HG03558 (cell line): Measurements from ENCODE around the gene DIP2C.
"Not testable (repeated sequence)": the region's sequence is repeated elsewhere in the genome, so short reads cannot be mapped to it uniquely, and the experiment has no call there.

Experiments
- ATAC-seq: cut with Tn5 transposase; IDR thresholded peaks from one replicate; pipeline ENCODE4 v1.9.1; 2021; ENCODE audit warnings: moderate number of reproducible peaks; ENCODE audit not compliant: unreplicated experiment; ENCODE audit errors: extremely low read depth

The DIP2C gene

DNA sequence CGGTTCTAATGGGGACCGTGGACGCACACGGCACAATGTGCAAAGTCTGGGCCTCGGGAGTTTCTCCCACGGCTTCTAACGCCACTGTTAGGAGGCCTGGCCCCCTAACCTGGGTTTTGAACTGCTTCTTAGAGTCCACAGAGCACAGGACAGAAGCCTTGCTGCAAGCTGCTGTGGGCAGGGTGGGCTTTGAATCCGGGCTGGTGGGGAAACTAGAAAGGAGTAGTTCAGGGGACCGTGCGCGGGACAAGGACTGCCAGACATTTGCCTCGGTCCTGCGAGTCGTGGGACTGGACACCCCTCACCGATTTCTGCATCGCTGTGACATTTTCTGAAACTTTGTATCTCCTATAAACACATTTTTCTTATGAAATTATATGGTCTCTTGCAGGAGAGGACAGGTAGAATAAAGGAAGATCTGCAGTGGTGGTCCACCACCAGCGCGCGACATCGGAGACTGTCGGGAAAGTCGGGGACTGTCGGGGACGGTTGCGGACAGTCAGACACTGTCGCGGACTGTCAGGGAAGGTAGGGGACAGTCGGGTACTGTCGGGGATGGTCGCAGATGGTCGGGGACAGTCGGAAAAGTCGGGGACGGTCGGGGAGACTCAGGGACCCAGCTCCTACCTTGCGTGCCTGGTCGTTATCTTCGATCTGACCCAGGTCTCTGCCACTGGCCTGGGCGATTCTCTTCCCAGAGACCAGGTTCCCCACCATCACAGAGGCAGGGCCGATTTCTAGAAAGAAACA lies 332.1 kb downstream of the DIP2C start:
- ATAC-seq: no peak

DNA sequence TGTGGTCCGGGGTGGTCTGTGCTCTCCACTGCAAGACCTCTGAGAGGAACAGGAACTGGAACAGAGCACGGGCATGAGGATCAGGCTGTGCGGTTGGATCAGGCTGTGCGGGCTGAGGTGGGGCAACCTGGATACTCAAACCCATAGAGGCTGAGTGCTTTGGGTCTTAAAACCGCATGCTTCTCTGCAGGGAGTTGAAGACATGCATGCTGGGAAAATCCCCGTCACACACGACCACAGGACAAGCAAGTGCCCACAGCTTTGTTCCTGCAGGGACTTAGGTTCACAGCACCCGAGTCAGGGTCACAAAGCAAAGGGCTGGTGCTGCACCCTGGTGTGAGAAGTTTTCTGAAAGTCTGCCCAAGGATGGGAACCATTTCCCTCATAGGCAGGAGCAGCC lies 333.0 kb downstream of the DIP2C start:
- ATAC-seq: no peak

DNA sequence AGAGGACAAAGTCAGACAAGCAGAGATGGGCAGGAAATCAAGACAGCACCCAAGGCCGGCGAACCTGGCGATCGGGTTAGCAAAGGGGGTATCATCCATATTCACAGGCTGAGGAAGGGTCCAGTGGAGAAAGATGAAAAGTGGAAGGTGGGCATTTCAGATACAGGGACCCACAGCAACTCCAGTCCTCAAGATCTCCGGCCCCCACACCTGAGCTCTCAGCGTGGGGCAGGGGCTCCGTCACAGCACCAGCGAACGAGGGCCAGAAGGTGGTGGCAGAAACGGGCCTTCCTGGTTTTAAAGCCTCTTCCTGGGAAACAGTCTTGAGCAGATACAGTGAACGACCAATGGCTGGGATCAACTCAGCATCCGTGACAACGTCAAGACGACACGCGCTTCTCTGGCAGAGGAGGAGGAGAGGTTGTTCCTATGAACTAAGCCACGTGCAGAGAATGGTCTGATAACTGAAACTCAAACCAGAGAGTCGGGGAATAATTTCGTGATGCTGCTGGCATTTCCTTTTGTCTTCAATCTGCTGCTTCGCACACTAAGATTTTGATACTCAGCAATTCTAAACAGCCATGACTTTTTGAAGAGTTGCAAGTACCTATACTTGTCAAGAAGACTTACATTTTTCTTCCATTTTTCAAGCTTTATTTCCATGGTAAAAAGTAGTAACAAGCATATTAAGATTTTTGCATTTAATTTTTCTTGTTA lies 334.4 kb downstream of the DIP2C start:
- ATAC-seq: no peak

DNA sequence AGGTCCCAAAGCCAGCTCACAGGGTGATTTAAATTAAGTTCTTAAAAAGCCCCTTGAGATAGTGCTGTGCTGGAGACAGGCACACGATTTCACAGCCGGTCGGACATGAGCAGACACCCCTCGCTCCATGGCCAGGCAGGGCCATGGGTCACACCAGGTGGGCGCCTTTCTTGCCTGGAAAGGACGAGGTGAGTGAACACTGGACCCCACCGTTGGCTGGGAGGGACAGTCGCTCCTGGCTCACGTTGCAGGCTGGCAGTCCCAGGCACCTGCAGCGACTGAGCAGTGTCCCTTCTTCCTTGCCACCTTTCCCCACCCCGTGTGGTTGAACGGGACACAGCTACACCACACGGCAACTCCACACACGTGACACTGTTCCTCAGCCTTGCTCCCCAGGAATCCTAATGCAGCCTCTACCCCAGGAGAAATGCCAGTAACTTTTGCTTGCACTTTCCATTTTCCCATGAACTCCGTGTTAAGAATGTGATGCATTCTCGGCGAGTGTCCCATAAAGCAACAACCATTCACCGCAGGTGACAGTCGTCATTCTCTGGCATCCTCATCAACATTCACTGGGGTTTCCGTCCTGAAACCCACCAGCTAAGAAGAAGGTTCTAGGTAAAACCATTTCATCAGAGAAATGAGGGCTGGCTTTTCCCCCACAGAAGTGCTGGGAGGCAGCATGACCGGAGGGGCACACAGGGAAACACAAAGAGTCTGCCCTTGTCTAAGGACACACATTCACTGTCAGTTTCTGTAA lies 336.8 kb downstream of the DIP2C start:
- ATAC-seq: no peak

DNA sequence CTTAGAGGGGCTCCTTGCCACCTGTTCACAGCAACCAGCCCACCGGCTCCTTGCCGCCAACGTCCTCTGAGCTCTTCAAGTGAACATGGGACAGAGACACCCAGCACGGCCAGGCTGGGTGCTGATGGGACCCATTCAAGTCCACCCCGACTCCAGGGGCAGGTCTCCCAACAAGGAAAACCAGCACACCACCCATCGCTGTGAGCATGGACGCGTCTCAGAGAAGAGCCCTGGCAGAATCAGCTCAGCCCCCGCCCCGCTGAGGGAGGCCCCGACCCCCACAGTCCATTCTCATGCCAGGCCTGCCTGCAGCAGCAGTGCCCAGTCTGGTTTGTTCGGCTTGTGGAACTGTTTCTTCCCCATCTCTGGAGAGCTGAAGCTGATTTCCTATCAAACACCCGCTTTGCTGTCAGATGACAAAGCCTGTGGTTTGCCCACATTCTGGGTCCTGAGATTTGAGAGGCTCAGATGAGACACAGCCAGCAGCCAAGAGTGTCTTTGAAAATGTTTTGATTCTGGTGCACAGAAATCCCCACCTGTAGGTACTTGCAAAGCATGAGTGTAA lies 337.6 kb downstream of the DIP2C start:
- no peak for ATAC-seq

DNA sequence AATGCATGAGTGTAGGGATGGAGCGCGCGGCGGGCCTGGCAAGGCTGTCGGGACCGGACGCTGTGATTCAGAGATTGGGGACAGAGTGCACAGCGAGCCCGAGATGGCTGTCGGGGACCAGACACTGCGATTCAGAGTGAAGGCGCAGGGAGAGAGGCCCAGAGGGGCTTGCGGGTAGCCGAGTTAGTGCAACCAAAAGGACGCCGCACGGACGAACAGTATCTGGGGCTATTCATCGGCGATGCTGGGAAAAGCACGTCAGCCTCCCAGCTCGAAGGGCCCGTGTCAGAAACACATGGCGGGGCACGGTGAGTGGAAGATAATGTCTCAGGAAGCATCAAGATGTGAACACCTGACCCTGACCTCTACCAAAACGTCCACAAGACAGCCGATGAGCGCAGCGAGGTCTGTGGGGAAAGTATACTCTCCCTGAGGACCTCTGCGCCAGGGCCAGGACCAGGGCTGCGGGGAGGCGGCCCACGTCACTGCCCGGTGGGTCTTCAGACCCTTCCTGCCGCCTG lies 338.4 kb downstream of the DIP2C start:
- no peak for ATAC-seq

DNA sequence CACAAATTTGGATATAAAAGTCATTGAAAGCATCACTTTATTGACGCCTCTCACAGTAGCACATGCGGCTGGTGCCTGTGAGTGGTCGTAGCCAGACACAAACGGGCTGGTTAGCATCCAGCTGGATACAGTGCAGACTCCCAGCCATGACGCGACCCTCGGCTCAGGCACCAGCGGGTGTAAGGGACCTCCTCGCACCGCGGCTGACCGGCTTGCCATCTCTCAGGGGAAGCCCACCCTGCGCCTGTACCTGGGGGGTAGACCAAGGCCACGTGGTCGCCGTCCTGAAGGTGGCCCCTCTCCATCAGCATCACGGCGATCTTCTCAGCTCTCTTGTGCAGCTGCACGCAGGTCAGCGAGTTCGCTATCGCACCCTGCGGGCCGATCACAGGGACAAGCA lies 340.4 kb downstream of the DIP2C start:
- no peak for ATAC-seq

DNA sequence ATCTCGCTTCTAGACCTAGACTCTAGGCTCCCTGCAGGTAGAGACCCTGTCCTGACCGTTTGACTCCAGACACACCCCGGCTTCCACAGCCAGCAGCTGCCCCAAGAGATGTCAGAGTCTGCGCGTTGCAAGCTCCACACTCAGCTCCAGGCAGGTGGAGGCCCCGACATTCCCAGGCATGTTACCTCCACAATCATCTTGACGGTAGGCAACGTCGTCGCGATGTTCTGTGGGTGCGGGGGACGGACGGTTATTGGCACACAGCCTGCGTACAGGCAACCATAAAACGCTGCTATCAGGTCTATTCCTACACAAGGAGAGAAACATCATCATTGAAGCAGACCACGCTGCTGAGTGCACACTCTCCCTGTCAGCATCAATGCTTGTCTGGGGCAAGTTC lies 341.0 kb downstream of the DIP2C start:
- no peak for ATAC-seq

DNA sequence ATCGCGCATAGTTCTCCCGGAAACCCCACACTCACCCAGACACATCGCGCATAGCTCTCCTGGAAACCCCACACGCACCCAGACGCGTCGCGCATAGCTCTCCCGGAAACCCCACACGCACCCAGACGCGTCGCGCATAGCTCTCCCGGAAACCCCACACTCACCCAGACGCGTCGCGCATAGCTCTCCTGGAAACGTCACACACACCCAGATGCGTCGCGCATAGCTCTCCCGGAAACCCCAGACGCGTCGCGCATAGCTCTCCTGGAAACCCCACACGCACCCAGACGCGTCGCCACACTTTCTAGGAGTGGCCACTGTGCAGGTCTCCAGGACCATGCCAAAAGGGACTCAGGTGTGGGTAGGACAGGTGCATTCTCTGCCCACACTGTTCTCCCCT lies 341.7 kb downstream of the DIP2C start:
- not testable (repeated sequence) for ATAC-seq

DNA sequence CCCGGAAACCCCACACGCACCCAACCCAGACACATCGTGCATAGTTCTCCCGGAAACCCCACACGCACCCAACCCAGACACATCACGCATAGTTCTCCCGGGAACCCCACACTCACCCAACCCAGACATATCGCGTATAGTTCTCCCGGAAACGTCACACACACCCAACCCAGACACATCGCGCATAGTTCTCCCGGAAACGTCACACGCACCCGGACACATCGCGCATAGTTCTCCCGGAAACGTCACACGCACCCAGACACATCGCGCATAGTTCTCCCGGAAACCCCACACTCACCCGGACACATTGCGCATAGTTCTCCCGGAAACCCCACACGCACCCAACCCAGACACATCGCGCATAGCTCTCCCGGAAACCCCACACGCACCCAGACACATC lies 342.3 kb downstream of the DIP2C start:
- ATAC-seq: not testable (repeated sequence)

DNA sequence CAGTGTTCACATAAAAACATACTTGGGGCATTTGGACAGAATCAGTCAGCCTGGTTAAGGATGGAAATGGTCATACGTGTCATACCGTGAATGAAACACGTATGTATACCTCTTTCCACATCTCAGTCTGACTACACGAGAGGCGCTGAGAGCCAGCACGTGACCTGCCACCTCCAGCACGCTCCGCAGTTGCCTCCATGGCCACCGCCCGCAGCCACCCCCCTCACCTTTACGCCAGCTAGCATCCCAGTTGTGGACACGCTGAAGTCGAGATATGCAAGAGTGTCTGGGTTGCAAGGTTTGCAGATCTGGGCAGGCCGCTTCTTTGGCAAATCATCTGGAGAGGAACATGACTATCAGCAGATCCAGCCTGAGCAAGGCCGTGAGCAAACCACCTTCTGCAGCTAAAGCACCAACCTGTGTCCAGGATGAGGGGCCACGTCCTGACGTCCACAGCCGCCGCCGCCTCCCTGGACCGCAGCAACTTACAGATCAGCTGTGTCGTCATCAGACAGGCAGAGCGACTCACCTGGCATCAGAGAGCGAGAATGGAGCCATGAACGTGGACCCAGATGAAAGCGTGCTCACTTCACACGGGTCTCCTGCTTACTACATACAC lies 344.8 kb downstream of the DIP2C start:
- no peak for ATAC-seq

DNA sequence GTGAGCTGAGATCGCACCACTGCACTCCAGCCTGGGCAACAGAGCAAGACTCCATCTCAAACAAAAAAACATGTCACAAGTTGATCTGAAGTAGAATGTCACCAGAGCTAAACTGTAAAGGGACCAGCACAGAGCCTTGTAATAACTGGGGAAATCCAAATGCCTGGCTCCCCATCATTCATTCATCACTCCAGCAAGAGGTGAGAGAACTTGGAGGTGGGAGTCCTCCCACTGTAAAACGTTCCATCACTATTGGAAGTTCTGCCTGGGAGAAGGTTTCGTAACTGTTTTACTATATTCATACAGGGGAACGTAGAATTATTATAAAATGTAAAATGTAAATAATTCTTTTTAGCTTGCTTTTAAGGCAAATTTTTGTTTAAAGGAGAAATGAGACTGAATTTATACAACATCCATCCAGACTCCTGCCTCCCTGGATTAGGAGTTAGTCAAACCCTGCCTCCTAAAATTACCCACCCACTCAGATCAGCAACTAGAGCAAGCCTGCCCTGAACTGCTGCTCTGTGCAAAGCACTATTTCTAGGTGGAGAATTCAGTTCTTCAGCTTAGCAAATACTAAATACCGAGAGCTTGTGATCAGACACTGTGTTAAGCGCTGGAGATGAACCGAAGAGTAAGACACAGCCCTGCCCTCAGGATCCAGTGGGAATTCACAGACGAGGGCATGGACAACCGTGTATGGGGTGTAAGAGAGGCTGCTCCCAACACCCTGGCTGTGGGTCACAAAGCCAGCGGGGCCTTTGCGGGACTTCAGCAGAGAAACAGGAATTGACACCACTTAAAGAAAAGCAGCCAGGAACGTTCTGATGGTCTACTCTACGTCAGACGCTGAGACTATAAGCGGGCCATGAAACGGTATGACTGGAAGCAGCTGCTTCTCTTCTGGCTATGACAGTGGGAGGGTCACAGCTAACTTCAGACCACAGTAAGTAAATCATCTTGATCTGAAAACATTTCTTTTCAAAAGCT lies 345.9 kb downstream of the DIP2C start:
- ATAC-seq: no peak

DNA sequence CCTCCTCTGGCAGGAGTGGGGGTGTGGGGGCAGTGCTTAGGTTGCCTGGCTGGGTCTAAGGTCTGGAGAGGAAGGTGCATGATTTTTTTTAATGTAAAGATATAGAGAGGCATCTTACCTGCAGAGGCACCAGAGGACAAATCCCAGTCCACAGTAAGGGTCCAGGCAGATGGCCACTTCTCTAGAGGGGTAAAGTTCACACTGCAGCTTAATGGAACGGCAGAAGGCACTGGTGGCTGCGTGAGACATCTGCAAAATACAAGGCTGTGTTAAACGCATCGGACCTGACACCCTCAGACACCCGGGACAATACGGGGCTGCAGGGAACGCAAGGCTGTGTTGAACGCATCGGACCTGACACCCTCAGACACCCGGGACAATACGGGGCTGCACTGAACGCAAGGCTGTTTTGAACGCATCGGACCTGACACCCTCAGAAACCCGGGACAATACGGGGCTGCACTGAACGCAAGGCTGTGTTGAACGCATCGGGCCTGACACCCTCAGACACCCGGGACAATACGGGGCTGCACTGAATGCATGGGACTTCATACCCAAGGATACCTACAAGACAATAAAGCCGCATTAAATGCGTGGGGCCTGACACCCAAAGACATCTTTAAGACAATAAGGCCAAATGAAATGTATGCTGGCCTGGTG lies 348.3 kb downstream of the DIP2C start:
- ATAC-seq: no peak

DNA sequence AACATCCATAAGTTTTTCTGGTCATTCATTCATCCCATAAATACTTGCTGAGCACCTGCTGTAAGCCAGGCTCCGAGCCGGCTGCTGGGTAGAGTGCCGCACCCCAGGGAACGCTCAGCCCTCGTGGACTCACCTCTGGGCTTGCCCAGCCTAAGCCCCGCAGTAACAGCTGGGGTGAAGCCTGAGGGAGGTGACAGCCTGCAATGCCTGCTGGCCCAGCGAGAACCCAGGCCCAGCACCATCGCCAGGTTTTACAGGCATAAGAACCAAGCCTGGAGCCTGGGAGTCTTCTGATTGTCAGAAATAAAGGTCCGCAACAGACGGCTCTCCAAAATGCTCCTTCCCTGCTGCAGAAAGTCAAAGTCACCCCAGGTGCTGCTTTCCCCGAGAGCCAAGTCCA lies 348.8 kb downstream of the DIP2C start:
- no peak for ATAC-seq

DNA sequence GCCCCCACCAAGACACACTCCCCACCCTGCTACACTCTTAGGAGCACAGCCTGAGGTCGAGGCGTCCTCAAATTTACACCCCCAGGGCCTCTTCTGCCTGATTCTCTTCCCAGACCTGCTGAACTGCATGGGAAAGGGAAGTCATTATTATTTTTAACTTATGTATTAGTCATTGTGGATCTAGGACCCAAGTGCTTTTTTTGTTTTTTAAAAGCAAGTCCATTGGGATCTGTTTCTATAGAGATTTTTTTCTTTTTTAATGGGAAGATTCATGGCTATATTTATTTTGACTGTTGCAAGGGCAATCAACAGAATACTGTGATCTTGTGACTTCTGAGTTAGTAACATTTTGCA lies 350.5 kb downstream of the DIP2C start:
- no peak for ATAC-seq

DNA sequence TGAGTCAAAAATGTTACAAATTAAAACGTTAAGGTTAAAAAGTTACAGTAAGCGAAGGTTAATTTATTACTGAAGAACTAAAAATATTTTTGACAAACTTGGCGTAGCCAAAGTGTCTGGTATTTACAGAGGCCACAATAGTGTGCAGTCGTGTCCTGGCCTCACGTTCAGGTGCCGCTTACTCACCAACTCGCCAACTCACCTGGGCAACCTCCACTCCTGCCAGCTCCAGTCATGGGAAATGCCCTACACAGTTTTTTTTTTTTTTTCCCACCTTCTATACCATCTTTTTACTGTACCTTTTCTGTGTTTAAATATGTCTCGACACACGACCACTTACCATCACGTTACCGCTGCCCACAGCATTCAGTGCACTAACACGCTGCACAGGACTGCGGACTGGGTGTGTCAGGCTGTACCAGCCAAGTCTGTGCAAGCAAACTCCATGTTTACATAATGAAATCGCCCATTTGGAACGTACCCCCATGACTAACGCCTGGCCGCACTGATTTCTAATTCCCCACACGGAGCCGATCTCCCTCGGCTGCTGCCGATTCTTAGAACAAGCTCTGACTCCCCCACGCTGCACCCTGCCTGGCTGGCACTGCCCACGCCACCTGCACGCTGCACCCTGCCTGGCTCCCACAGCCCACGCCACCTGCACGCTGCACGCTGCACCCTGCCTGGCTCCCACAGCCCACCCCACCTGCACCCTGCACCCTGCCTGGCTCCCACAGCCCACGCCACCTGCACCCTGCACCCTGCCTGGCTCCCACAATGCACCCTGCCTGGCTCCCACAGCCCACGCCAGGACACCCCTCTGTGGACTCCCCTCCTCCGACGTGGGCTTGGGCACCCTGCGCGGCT lies 351.1 kb downstream of the DIP2C start:
- no peak for ATAC-seq

DNA sequence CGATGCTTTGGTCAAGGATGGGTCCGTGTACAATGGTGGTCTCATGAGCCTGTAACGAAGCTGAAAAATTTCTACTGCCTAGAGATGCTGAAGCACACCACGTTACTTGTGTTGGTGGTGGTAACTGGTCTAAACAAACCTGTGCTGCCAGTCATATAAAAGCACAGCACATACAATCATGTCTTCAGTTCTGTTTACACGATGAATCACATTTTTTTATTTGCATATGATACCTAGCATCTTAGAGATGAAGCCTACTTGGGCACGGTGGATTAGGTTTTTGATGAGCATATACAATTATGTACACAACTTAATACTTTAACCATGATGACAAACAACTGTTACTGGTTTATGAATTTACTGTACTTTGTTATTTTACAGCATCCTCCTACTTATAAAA lies 353.2 kb downstream of the DIP2C start:
- ATAC-seq: no peak
